Measurements from ENCODE around the gene PRIMA1. TPM values are rescaled to one million over a fixed set of nuclear protein-coding genes. Genes with fewer than 3 reads are reported as not detected.

The PRIMA1 gene
- total RNA-seq, 1 donor from 2014 or later, result 2.0 TPM

DNA sequence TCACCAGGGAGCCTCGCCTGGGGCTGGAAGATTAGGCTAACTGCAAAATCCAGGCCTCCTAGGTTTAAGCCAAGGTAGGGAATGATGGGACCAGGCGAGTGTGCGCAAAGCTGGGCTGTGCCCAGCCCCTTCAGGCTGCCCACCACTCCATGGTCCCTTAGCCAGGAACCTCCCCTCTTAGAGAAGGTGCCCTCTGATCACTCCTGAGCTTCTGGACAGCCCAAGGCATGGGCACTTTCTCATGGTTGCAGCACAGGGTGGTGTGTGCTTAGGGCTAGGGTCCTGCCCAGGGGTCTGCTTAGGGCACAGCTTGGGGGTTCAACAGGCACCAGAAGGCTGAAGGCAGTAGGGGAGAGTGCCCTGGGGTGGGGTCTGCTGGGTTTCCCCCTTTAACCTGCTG, 69.0 kb downstream of the PRIMA1 start:
- H3K9me3 Mint-ChIP-seq, result peaks cover 7% of the 10 kb centered on the region
- peaks cover 5% of the 10 kb centered on the region for H3K36me3 Mint-ChIP-seq (ENCODE audit: low read depth)
- DNase-seq (ENCODE audit: low read depth, low spot score), result no peak
- no peaks in the 10 kb centered on the region for H3K4me1 Mint-ChIP-seq
- H3K27me3 Mint-ChIP-seq (ENCODE audit: low read depth), result no peaks in the 10 kb centered on the region
- no peak for TF ChIP-seq CTCF (conservative IDR thresholded peaks at IDR 0.05)
- H3K4me3 Mint-ChIP-seq, result no peak overlapping the region
- no peak overlapping the region for H3K27ac Mint-ChIP-seq (ENCODE audit: unreplicated experiment)

DNA sequence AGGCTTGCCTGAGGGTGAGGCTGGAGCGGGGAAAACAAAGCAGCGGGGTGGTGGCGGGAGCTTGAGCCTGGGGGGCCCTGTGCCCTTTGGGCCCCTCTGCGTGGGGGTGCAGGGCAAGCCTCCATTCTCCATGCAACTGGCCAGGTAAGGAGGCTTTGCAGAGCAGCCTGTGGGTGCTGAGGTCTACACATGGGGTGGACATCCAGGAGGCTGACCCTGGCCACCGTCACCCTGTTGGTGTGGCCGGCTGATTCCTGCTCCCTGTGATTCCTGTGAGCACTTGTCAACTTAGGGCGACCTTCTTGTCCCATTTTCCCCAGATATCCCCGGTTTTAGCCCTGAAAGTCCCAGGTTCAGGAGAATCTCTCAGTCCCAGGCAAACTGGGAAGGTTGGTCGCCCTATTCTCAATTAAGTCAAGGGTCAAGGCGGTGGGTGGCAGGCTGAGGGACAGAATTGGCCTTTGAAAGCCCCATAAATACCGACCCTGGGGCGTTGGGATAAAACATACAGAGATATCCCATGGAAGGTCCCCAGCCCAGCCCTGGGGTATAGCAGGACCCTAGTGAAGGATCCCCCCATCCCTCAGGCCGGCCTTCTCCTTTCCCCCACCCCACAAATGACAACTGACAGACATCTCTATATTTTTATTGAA, 70.5 kb downstream of the PRIMA1 start:
- no peak for DNase-seq (ENCODE audit: low read depth, low spot score)
- Mint-ChIP-seq H3K27me3 (ENCODE audit: low read depth) (no peaks in the 10 kb centered on the region), H3K4me3 (no peak overlapping the region), H3K27ac (ENCODE audit: unreplicated experiment) (no peak overlapping the region), H3K9me3 (peaks cover 7% of the 10 kb centered on the region), H3K36me3 (ENCODE audit: low read depth) (peaks cover 5% of the 10 kb centered on the region), H3K4me1 (no peaks in the 10 kb centered on the region)
- TF ChIP-seq CTCF (conservative IDR thresholded peaks at IDR 0.05), result no peak

- no peaks in the 10 kb centered on the region for H3K4me1 Mint-ChIP-seq
- H3K9me3 Mint-ChIP-seq, result peaks cover 2% of the 10 kb centered on the region
- no peak for DNase-seq (ENCODE audit: low read depth, low spot score)
- TF ChIP-seq CTCF (conservative IDR thresholded peaks at IDR 0.05), result no peak
- peak overlapping the region; percentile 67 for H3K27ac Mint-ChIP-seq (ENCODE audit: unreplicated experiment)
- H3K36me3 Mint-ChIP-seq (ENCODE audit: low read depth), result no peaks in the 10 kb centered on the region
- H3K4me3 Mint-ChIP-seq, result no peak overlapping the region
- H3K27me3 Mint-ChIP-seq (ENCODE audit: low read depth), result no peaks in the 10 kb centered on the region
Measured at GRCh38 chr14:93716746-93717667, 71.3 kb downstream of the PRIMA1 start.

DNA sequence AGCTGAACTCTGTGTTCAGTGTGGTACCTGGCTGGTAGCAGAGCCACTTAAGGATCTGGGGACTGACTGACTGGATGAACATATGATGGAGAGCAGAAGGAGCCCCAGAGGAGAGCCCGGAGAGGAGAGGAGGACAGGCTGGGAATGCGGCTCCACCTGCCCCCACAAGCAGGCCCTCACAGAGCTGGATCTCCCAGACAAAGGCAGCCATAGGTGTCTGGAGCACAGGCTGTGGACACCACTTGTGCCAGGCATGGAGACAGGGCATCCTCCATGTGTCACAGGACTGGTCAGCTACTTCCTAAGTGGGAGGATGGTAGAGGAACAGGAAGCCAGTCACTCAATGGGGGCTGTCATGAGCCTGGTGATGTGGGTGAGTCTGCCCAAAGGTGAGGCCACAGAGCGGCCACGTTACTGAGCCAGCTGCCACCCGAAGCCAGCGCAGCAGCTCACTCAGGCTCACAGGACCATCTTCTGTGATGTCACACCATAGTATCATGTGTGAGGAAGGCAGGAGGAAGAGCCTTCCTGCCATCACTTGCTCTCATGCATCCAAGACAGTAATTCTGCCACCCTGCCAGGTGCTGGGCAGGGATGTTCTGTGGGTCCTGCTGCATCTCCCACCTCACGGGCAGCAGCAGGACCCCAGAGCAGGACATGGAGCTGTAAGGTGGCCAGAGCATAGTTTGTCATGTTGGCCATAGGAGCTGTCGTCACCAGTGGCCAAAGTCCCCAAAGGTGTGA, 72.1 kb downstream of the PRIMA1 start:
- no peak overlapping the region for H3K27ac Mint-ChIP-seq (ENCODE audit: unreplicated experiment)
- DNase-seq (ENCODE audit: low read depth, low spot score), result no peak
- no peaks in the 10 kb centered on the region for H3K27me3 Mint-ChIP-seq (ENCODE audit: low read depth)
- H3K4me3 Mint-ChIP-seq, result no peak overlapping the region
- TF ChIP-seq CTCF (conservative IDR thresholded peaks at IDR 0.05), result no peak
- no peaks in the 10 kb centered on the region for H3K9me3 Mint-ChIP-seq
- H3K4me1 Mint-ChIP-seq, result no peaks in the 10 kb centered on the region
- H3K36me3 Mint-ChIP-seq (ENCODE audit: low read depth), result no peaks in the 10 kb centered on the region

DNA sequence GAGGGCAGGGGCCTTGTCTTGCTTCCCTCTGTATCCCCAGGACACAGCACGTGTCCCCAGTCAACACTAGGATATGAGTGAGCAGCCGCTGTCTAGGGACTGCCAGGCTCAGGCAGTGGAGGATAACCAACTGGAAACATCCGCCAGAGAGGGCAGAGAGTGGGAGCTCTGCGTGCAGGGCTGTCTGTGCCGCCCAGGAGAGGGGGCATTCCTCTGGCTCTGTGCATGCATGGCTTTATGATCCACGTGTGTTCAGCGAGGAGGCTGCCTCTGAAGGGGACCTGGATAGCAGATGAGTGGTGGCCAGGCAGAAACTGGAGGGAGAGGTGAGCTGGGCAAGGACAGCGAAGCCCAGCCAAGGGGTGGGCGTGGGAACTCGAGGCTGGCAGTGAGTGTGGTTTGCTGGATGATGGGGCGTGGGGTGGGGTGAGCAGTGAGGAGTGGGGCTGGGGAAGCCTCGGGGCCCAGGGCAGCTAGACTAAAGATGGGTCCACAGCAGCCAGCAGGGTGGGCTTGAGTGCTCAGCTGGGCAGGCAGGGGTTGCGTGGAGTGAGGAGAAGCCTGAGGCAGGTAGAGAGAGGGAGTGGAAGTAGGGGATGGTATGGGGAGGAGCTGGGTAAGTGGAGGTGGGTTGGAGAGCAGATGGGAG, 72.9 kb downstream of the PRIMA1 start:
- Mint-ChIP-seq H3K36me3 (ENCODE audit: low read depth) (no peaks in the 10 kb centered on the region), H3K4me1 (no peaks in the 10 kb centered on the region), H3K27me3 (ENCODE audit: low read depth) (no peaks in the 10 kb centered on the region), H3K9me3 (no peaks in the 10 kb centered on the region), H3K4me3 (no peak overlapping the region), H3K27ac (ENCODE audit: unreplicated experiment) (no peak overlapping the region)
- no peak for DNase-seq (ENCODE audit: low read depth, low spot score)
- TF ChIP-seq CTCF (conservative IDR thresholded peaks at IDR 0.05), result no peak
